Measurements from ENCODE around the gene SEL1L. TPM values are rescaled to one million over a fixed set of nuclear protein-coding genes. Genes with fewer than 3 reads are reported as not detected.

SEL1L gene
- total RNA-seq, 2 donors from 2014 or later, result 91.2 to 121 TPM

- H3K27ac ChIP-seq, result no peak overlapping the region
- H3K9me3 ChIP-seq, result no peaks in the 10 kb centered on the region
- peak; percentile 39 for DNase-seq
- H3K36me3 ChIP-seq, result no peaks in the 10 kb centered on the region
- intact Hi-C loops (cut with DNase I), result no loop called here
- H3K27me3 ChIP-seq, result peaks cover 16% of the 10 kb centered on the region
- no peak for TF ChIP-seq CTCF (IDR thresholded peaks at IDR 0.05)
- H3K4me1 ChIP-seq, result peaks cover 3% of the 10 kb centered on the region
- H3K9ac ChIP-seq (ENCODE audit: low read depth in 2 of 2, low read length in 2 of 2), result no peak overlapping the region
- H3K4me3 ChIP-seq, result peak overlapping the region; percentile 56
Measured at GRCh38 chr14:81435391-81436295, 98.0 kb downstream of the SEL1L start.

GRCh38 chr14:81435048-81435390, 98.6 kb downstream of the SEL1L start:
- no peak overlapping the region for H3K9ac ChIP-seq (ENCODE audit: low read depth in 2 of 2, low read length in 2 of 2)
- DNase-seq, result no peak
- H3K4me1 ChIP-seq, result peaks cover 3% of the 10 kb centered on the region
- H3K4me3 ChIP-seq, result peak overlapping the region; percentile 56
- intact Hi-C loops (cut with DNase I), result no loop called here
- no peak overlapping the region for H3K27ac ChIP-seq
- no peaks in the 10 kb centered on the region for H3K9me3 ChIP-seq
- no peaks in the 10 kb centered on the region for H3K36me3 ChIP-seq
- H3K27me3 ChIP-seq, result peaks cover 16% of the 10 kb centered on the region
- no peak for TF ChIP-seq CTCF (IDR thresholded peaks at IDR 0.05)

- Histone ChIP-seq H3K9me3 (no peaks in the 10 kb centered on the region), H3K9ac (ENCODE audit: low read depth in 2 of 2, low read length in 2 of 2) (no peak overlapping the region), H3K36me3 (no peaks in the 10 kb centered on the region), H3K4me1 (peaks cover 3% of the 10 kb centered on the region), H3K27ac (no peak overlapping the region), H3K27me3 (peaks cover 16% of the 10 kb centered on the region), H3K4me3 (no peak overlapping the region)
- DNase-seq, result no peak
- intact Hi-C loops (cut with DNase I), result no loop called here
- TF ChIP-seq CTCF (IDR thresholded peaks at IDR 0.05), result no peak
Measured at GRCh38 chr14:81434230-81434629, 99.4 kb downstream of the SEL1L start.

- Histone ChIP-seq H3K4me3 (no peak overlapping the region), H3K27me3 (peaks cover 16% of the 10 kb centered on the region), H3K9ac (ENCODE audit: low read depth in 2 of 2, low read length in 2 of 2) (no peak overlapping the region), H3K27ac (no peak overlapping the region), H3K36me3 (no peaks in the 10 kb centered on the region), H3K4me1 (peaks cover 3% of the 10 kb centered on the region), H3K9me3 (no peaks in the 10 kb centered on the region)
- TF ChIP-seq CTCF (IDR thresholded peaks at IDR 0.05), result no peak
- DNase-seq, result no peak
- intact Hi-C loops (cut with DNase I), result no loop called here
Measured at GRCh38 chr14:81433378-81433777, 100.3 kb downstream of the SEL1L start.

- Histone ChIP-seq H3K27me3 (peaks cover 14% of the 10 kb centered on the region), H3K4me3 (no peak overlapping the region), H3K9ac (ENCODE audit: low read depth in 2 of 2, low read length in 2 of 2) (no peak overlapping the region), H3K36me3 (no peaks in the 10 kb centered on the region), H3K4me1 (no peaks in the 10 kb centered on the region), H3K9me3 (no peaks in the 10 kb centered on the region), H3K27ac (no peak overlapping the region)
- TF ChIP-seq CTCF (IDR thresholded peaks at IDR 0.05), result no peak
- intact Hi-C loops (cut with DNase I), result no loop called here
- no peak for DNase-seq
Measured at GRCh38 chr14:81432219-81432661, 101.4 kb downstream of the SEL1L start.

Measured in colonic mucosa (tissue), 4 donors.